Nephron progenitor cell (in vitro differentiated cells): ENCODE results near the gene GTPBP6.

ENCODE experiments used
- DNase-seq: peaks from one replicate; pipeline ENCODE4 v3.0.0; 2021
- H3K27ac Mint-ChIP-seq: 2 replicates; pipeline ENCODE4 v1.8.0; 2021; ENCODE audit warnings: mild to moderate bottlenecking, moderate library complexity, mixed read lengths
- H3K27me3 Mint-ChIP-seq: 2 replicates; pipeline ENCODE4 v1.8.0; 2021; ENCODE audit warnings: mild to moderate bottlenecking, low read depth, mixed read lengths; ENCODE audit not compliant: poor library complexity
- H3K36me3 Mint-ChIP-seq: 2 replicates; pipeline ENCODE4 v1.8.0; 2021; ENCODE audit warnings: low read depth, mixed read lengths
- H3K4me1 Mint-ChIP-seq: 2 replicates; pipeline ENCODE4 v1.8.0; 2021; ENCODE audit warnings: mixed read lengths
- H3K4me3 Mint-ChIP-seq: 2 replicates; pipeline ENCODE4 v1.8.0; 2021; ENCODE audit warnings: mild to moderate bottlenecking, moderate library complexity, mixed read lengths
- H3K9me3 Mint-ChIP-seq: 2 replicates; pipeline ENCODE4 v1.8.0; 2021; ENCODE audit warnings: mild to moderate bottlenecking, moderate library complexity, mixed read lengths
- TF ChIP-seq, protein P1 (sequence below): fragments of 200-600 bp; sonication (generic); IDR thresholded peaks from 2 replicates; pipeline ENCODE4 v1.5.0; 2021; ENCODE audit warnings: antibody characterized with exemption

The GTPBP6 gene

DNA sequence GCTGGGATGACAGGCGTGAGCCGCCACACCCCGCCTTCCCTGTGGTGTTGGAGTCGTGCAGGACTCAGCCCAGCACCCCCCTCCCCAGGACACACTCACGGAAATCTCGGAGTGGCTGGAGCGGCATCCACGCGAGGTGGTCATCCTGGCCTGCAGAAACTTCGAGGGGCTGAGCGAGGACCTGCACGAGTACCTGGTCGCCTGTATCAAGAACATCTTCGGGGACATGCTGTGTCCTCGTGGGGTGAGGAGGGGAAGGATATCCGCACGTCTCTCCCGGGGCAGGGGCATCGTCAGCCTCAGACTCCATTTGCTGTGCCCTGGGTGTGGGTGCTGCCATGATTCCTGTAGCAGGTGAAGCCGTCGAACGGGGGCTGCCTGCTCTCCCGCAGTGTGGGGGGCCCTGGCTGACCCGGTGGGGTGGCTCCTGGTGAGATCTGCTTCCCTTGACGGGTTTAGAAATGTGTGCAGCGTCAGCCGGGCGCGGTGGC lies 27.1 kb downstream of the GTPBP6 start:
- Mint-ChIP-seq H3K9me3 (peaks cover 24% of the 10 kb centered on the region), H3K27ac (no peak overlapping the region), H3K4me3 (no peak overlapping the region), H3K36me3 (peaks cover 90% of the 10 kb centered on the region), H3K27me3 (peaks cover 3% of the 10 kb centered on the region), H3K4me1 (peaks cover 4% of the 10 kb centered on the region)
- DNase-seq, result no peak
- TF ChIP-seq, protein P1, sequence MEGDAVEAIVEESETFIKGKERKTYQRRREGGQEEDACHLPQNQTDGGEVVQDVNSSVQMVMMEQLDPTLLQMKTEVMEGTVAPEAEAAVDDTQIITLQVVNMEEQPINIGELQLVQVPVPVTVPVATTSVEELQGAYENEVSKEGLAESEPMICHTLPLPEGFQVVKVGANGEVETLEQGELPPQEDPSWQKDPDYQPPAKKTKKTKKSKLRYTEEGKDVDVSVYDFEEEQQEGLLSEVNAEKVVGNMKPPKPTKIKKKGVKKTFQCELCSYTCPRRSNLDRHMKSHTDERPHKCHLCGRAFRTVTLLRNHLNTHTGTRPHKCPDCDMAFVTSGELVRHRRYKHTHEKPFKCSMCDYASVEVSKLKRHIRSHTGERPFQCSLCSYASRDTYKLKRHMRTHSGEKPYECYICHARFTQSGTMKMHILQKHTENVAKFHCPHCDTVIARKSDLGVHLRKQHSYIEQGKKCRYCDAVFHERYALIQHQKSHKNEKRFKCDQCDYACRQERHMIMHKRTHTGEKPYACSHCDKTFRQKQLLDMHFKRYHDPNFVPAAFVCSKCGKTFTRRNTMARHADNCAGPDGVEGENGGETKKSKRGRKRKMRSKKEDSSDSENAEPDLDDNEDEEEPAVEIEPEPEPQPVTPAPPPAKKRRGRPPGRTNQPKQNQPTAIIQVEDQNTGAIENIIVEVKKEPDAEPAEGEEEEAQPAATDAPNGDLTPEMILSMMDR, result no peak

DNA sequence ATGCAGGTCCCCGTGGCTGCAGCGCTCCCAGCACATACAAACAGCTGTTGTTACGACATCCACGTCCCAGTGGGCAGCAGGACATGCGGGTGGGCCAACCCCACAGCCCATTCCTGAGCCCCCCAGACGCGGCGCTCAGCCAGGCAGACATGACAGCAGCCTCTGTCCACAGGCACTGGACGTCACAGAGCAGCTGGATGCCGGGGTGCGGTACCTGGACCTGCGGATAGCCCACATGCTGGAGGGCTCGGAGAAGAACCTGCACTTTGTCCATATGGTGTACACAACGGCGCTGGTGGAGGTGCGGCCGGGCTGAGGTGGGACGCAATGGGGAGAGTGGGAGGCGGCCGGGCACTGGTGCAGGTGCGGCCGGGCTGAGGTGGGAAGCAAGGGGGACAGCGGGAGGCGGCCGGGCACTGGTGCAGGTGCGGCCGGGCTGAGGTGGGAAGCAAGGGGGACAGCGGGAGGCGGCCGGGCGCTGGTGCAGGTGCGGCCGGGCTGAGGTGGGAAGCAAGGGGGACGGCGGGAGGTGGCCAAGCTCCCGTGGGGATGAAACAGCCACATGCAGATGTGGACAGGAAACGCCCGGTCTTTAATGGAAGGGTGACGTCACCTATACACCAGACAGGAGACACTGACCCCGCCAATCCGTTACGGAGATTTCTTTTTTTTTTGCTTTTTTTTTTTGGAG lies 28.0 kb downstream of the GTPBP6 start:
- Mint-ChIP-seq H3K36me3 (peaks cover 90% of the 10 kb centered on the region), H3K27me3 (peaks cover 3% of the 10 kb centered on the region), H3K9me3 (peaks cover 21% of the 10 kb centered on the region), H3K27ac (no peak overlapping the region), H3K4me1 (peaks cover 12% of the 10 kb centered on the region), H3K4me3 (no peak overlapping the region)
- TF ChIP-seq, protein P1, result no peak
- no peak for DNase-seq

DNA sequence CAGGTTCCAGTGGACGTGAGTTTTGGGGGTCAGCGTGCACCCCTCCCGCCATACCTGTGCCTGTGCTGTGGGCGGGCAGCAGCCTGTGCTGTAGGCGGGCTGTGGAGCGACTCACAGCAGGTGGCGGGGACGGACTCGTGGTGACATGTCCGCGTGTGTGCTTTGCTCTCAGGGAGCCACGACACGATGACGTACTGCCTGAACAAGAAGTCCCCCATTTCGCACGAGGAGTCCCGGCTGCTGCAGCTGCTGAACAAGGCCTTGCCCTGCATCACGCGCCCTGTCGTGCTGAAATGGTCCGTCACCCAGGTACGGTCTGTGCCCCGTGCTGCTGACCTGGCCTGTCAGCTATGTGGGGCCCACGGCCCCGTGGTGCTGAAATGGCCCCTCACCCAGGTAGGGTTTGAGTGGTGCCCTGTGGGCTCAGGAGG lies 30.0 kb downstream of the GTPBP6 start:
- peaks cover 16% of the 10 kb centered on the region for H3K4me1 Mint-ChIP-seq
- TF ChIP-seq, protein P1, result no peak
- H3K4me3 Mint-ChIP-seq, result no peak overlapping the region
- DNase-seq, result no peak
- peaks cover 18% of the 10 kb centered on the region for H3K9me3 Mint-ChIP-seq
- H3K27ac Mint-ChIP-seq, result no peak overlapping the region
- H3K27me3 Mint-ChIP-seq, result peaks cover under 1% of the 10 kb centered on the region
- H3K36me3 Mint-ChIP-seq, result peaks cover 87% of the 10 kb centered on the region

DNA sequence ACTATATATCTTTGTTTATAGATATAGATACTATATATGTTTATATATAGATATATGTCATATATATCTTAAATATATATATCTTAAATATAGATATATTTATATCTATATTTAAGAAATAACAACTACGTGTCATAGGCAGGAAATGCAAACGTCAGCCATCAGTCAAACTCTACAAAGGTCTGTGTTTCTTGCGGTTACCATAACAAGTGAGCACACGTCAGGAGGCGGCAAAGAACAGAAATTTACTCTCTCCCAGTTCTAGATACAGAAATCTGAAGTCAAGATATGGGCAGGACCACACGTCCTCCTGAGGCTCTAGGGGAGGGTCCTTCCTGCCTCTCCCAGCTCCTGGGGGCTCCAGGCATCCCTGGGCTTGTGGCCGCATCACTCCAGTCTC lies 30.9 kb downstream of the GTPBP6 start:
- H3K27ac Mint-ChIP-seq, result no peak overlapping the region
- no peaks in the 10 kb centered on the region for H3K27me3 Mint-ChIP-seq
- peaks cover 16% of the 10 kb centered on the region for H3K4me1 Mint-ChIP-seq
- no peak for DNase-seq
- H3K9me3 Mint-ChIP-seq, result peaks cover 9% of the 10 kb centered on the region
- TF ChIP-seq, protein P1, result no peak
- H3K36me3 Mint-ChIP-seq, result peaks cover 78% of the 10 kb centered on the region
- no peak overlapping the region for H3K4me3 Mint-ChIP-seq

DNA sequence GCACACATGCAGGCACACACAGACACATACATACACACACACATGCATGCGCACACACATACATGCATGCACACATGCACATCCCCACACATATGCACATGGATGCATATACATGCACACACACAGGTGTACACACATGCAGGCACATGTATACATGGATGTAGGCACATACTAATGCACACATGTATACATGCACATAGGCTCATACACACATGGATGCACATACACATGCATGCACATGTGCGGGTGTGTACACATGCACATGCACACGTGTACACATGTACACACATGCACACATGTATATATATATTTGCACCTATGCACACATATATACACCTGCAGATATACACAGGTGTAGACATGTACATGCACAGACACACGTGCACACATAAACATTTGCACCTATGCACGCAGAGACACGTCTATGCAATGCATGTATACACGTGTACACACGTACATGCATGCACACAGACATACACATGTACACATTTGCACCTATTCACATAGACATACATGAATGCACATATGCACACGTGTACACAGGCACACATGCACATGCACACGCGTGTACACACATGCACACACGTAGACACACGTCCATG lies 33.4 kb downstream of the GTPBP6 start:
- Mint-ChIP-seq H3K9me3 (no peaks in the 10 kb centered on the region), H3K4me1 (peaks cover 22% of the 10 kb centered on the region), H3K36me3 (peaks cover 53% of the 10 kb centered on the region), H3K4me3 (peak overlapping the region; percentile 13), H3K27me3 (peaks cover 3% of the 10 kb centered on the region), H3K27ac (no peak overlapping the region)
- TF ChIP-seq, protein P1, result no peak
- DNase-seq, result no peak
